GM19035 (cell line): ENCODE measurements around the gene ENSA.
"Not testable (repeated sequence)": the region's sequence is repeated elsewhere in the genome, so short reads cannot be mapped to it uniquely, and the experiment has no call there.

Experiments
- ATAC-seq: cut with Tn5 transposase; IDR thresholded peaks from one replicate; pipeline ENCODE4 v1.9.1; 2021; ENCODE audit not compliant: unreplicated experiment

Gene ENSA, protein sequence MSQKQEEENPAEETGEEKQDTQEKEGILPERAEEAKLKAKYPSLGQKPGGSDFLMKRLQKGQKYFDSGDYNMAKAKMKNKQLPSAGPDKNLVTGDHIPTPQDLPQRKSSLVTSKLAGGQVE

GRCh38 chr1:150629115-150629928 lies at the start of gene ENSA:
Gene ENSA (minus strand): TSS chr1:150629612. CDS start chr1:150629470, 142 bp downstream.
- peak; percentile 92 for ATAC-seq

DNA sequence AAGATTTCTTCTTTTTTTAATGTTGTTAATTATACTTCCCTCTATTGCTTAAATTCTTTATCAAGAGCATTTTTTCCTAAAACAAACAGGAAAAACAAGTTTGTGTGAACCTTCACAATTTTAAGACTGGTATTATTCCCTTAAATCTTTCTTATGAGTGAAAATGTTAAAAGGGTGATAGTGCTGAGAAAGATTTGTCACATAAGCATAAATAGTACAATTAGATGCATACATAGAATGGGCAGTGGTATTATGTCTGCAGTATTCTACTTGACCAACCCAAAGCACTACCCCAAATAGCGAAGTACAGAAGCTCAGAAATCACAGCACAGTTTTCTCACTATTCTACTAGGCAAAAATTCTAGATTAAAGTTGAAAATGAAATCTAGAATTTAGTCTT lies 49.6 kb upstream of the ENSA start:
- no peak for ATAC-seq

DNA sequence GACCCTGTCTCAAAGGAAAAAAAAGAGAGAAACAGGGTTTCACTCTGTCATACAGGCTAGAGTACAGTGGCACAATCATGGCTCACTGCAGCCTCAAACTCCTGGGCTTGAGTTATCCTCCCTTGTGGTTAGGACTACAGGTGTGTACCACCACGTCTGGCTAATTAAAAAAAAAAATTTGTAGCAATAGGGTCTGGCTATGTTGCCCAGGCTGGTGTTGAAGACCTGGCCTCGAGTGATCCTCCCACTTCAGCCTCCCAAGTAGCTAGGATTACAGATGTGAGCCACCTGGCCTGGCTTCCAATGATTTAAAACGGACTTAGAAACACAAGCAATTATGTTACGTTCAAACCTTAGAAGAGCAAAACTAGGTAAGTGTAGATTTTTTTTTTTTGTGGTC lies 45.5 kb upstream of the ENSA start:
- ATAC-seq, result no peak

DNA sequence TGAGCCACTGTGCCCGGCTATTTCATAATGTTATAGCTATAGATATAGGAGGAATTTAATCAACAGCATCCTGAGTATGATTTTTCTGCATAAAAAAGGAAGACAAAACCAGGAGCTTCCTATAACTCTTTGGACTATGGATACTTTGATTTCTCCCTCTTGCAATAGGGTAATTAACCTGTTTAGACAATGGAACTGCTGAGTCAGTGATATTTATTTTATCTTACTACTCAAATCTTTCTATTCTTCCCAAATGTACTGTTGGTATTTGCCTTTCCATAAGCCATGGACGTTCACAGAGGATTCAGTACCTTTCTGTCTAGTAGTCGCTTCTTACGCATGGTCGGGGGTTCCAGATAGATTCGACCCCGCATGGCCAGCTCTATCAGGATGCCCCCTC lies 33.9 kb upstream of the ENSA start:
- no peak for ATAC-seq

DNA sequence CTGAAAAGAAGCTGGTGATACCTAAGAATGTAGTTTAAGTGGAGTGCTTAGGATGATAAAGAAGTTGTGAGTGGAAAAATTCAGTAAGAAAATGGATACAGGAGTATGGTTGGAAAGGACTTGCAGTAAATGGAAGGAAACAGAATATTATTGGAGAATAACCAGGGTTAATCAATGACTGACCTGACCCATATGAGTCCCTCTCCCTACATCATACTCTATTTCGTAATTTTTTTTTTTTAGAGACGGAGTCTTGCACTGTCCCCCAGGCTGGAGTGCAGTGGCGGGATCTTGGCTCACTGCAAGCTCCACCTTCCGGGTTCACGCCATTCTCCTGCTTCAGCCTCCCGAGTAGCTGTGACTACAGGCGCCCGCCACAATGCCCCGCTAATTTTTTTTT lies 33.4 kb upstream of the ENSA start:
- ATAC-seq, result no peak

DNA sequence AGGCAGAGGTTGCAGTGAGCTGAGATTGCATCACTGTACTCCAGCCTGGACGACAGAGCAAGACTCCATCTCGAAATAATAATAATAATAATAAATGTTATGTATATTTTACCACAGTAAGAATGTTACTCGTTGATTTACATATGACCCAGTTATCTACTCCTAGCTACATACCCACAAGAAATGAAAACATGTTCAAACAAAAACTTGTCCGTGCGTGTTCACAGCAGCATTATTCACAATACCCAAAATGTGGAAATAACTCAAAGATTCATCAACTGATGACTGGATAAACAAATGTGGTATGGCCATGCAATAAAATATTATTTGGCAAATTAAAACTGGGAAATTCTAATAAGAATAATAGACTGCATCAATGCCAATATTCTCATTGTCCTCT lies 31.7 kb upstream of the ENSA start:
- ATAC-seq, result no peak

DNA sequence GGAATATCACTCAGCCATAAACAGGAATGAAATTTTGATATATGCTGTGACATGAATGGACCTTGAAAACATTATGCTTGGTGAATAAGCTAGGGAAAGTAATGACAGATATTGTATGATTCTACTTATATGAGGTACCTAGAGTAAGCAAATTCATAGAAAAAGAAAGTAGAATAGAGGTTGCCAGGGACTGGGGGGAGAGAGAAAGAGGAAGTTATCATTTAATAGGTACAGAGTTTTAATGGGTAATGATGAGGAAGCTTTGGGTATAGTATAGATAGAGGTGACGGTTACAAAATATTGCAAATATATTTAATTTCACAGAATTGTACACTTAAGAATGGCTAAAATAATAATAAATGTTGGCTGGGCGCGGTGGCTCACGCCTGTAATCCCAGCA lies 31.2 kb upstream of the ENSA start:
- no peak for ATAC-seq

DNA sequence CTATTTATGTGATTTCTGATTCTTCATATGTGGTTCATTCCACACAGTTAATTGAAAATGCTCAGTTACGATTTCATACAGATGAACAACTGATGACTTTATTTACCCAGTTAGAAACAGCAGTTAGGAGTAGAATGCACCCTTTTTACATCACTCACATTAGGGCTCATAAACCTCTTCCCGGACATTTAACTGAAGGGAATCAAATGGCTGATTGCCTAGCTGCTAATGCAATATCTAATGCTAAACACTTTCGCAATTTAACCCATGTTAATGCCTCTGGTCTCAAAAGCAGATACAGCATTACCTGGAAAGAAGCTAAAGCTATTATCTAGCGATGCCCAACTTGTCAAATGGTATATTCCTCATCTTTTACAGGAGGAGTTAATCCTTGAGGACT lies 27.7 kb upstream of the ENSA start:
- not testable (repeated sequence) for ATAC-seq

DNA sequence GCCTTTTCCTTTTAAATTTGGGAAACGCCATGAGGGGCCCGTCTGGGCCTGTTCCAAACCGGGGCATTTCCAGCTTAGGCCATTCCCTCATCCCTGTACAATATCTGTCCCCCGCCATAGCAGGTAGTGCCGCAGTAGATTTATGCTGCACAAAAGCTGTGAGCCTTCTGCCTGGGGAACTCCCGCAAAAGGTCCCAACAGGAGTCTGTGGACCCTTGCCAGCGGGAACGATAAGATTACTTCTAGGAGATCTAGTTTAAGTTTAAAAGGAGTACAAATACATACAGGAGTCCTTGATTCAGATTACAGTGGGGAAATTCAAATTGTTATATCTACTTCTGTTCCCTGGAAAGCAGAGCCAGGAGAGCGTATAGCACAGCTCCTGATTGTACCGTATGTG lies 25.2 kb upstream of the ENSA start:
- not testable (repeated sequence) for ATAC-seq

DNA sequence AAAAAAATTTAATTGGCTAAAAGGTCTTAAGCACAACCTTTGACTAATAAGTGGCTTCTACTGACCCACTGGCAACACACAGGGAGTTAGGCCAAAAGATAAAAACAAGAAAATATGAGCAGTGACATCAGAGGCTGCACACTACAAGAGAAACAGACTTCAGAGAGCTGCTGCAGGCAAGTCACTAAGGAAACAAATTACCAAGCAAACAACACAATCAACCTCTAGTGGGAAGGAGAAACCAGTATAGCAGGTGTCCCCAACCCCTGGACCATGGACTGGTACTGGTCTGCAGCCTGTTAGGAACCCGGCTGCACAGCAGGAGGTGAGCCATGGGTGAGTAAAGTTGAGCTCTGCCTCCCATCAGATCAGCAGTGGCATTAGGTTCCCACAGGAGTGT lies 20.8 kb upstream of the ENSA start:
- ATAC-seq, result no peak

DNA sequence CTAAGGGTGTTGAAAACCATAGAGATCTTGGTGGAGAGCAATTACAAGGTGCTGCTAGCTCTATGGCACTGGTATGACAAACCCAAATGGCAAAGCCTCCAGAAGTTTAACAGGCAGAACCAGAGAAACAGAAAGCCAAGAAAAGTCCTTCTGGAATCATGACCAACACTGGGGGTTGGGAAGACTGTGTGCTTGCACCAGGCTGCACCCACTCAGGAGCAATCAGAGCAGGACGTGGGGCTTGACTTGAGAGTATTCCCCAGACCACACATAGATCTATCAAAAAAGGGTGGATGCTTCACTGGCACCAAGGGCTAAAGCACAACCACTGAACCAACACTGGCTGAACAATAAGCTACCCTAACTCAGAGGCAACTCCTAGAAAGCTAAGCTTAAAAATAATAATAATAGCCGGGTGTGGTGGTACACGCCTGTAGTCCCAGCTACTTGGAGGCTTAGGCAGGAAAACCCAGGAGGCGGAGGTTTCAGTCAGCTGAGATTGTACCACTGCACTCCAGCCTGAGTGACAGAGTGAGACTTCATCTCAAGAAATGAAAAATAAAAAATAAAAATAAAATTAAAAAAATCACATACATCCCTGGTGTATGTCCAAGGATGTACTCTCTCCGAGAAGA lies 20.1 kb upstream of the ENSA start:
- ATAC-seq, result no peak

GRCh38 chr1:150642296-150642695 lies 12.9 kb upstream of the ENSA start:
- ATAC-seq, result no peak

GRCh38 chr1:150641126-150641815 lies 11.9 kb upstream of the ENSA start:
- not testable (repeated sequence) for ATAC-seq

GRCh38 chr1:150638430-150638829 lies 9.0 kb upstream of the ENSA start:
- not testable (repeated sequence) for ATAC-seq

- not testable (repeated sequence) for ATAC-seq
Measured at GRCh38 chr1:150634839-150635622, 5.6 kb upstream of the ENSA start.

GRCh38 chr1:150628766-150629114 lies 672 bp downstream of the ENSA start:
- ATAC-seq, result no peak

- ATAC-seq, result no peak
Measured at GRCh38 chr1:150627826-150628410, 1.5 kb downstream of the ENSA start.

GRCh38 chr1:150626150-150626549 lies 3.3 kb downstream of the ENSA start:
- ATAC-seq, result no peak

- not testable (repeated sequence) for ATAC-seq
Measured at GRCh38 chr1:150624546-150624945, 4.9 kb downstream of the ENSA start.

DNA sequence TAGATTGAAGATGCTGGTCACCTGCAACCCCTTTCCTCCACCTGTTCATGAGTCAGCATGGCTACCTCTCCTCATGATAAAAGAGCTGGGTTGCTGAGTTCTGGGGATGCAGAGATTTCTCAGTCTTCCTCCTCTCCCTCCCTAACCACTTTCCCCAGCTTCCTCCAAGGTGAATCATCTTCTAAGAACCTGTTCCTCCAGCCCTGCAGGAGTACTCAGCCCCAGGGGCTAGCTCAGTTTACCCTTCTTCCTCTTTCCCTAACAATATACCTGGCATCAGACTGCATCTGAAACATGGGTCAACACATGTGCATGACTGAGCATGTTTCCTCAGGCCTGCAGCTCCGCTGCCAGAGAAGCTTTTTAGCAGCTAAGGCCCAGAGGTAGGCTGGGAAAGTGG lies 5.3 kb downstream of the ENSA start:
- not testable (repeated sequence) for ATAC-seq
